DND-41 (cell line): ENCODE measurements around the gene TULP4.
"Not testable (repeated sequence)": the region's sequence is repeated elsewhere in the genome, so short reads cannot be mapped to it uniquely, and the experiment has no call there.

Experiments used
- ATAC-seq: fragments of 200-7000 bp; cut with Tn5 transposase; 3 replicates; pipeline ENCODE4 v1.9.1; 2021; ENCODE audit warnings: low read depth; ENCODE audit not compliant: insufficient read depth
- DNase-seq: peaks from one replicate; pipeline ENCODE4 v3.0.0-alpha.2; 2020
- H2AFZ ChIP-seq: 2 replicates; pipeline ENCODE4 v1.6.0; 2012; ENCODE audit warnings: low read depth, low read length
- H3K27ac ChIP-seq: 2 replicates; pipeline ENCODE4 v1.5.1; 2012; ENCODE audit warnings: low read length, inconsistent platforms
- H3K27me3 ChIP-seq: fragments of 200-600 bp; sonication (generic); 2 replicates; pipeline ENCODE4 v1.6.0; 2012; ENCODE audit warnings: low read length, mild to moderate bottlenecking, inconsistent platforms; ENCODE audit not compliant: insufficient read depth, poor library complexity
- H3K36me3 ChIP-seq: 2 replicates; pipeline ENCODE4 v1.5.1; 2012; ENCODE audit warnings: low read length, inconsistent platforms; ENCODE audit not compliant: insufficient read depth
- H3K4me1 ChIP-seq: 2 replicates; pipeline ENCODE4 v1.5.1; 2012; ENCODE audit warnings: mild to moderate bottlenecking, low read length; ENCODE audit not compliant: insufficient read depth
- H3K4me2 ChIP-seq: 2 replicates; pipeline ENCODE4 v1.6.0; 2012; ENCODE audit warnings: mild to moderate bottlenecking, moderate library complexity, low read length, inconsistent platforms; ENCODE audit not compliant: insufficient read depth
- H3K4me3 ChIP-seq, 2 experiments: fragments of 200-600 bp in 1 of 2; shearing (Covaris generic) in 1 of 2; 2 replicates each; pipeline ENCODE4 v1.5.1; 2012 to 2016; ENCODE audit warnings: inconsistent platforms in 2 of 2, low read length in 2 of 2, mild to moderate bottlenecking in 2 of 2, low read depth in 1 of 2, moderate library complexity in 1 of 2
- H3K79me2 ChIP-seq: 2 replicates; pipeline ENCODE4 v1.6.0; 2012; ENCODE audit warnings: low read length, inconsistent platforms; ENCODE audit not compliant: insufficient read depth
- H3K9ac ChIP-seq: 2 replicates; pipeline ENCODE4 v1.6.0; 2012; ENCODE audit warnings: low read depth, mild to moderate bottlenecking, inconsistent platforms, low read length, moderate library complexity
- H3K9me3 ChIP-seq: 2 replicates; pipeline ENCODE4 v1.5.1; 2012; ENCODE audit warnings: low read length, moderate library complexity, mild to moderate bottlenecking, inconsistent platforms; ENCODE audit not compliant: insufficient read depth, severe bottlenecking
- H4K20me1 ChIP-seq: 2 replicates; pipeline ENCODE4 v1.6.0; 2012; ENCODE audit warnings: low read length; ENCODE audit not compliant: insufficient read depth
- CTCF ChIP-seq: IDR thresholded peaks from 2 replicates; pipeline ENCODE4 v1.5.1; 2012; ENCODE audit warnings: borderline replicate concordance, low read length, moderate library complexity, mild to moderate bottlenecking; ENCODE audit not compliant: poor library complexity, severe bottlenecking; ENCODE audit errors: extremely low read depth
- EZH2 ChIP-seq: IDR thresholded peaks from 3 replicates; pipeline ENCODE4 v1.6.1; 2012; ENCODE audit warnings: borderline replicate concordance, low read depth, mild to moderate bottlenecking, moderate library complexity, low read length, inconsistent platforms; ENCODE audit not compliant: severe bottlenecking

The TULP4 gene

GRCh38 chr6:158290040-158290439 lies 22.2 kb upstream of the TULP4 start:
- H2AFZ ChIP-seq: no peak overlapping the region
- ATAC-seq (peak; percentile 75), DNase-seq (no peak)
- peaks cover 13% of the 10 kb centered on the region for H3K9me3 ChIP-seq
- H3K4me1 ChIP-seq: peaks cover 12% of the 10 kb centered on the region
- no peak overlapping the region for H3K4me3 ChIP-seq
- H3K27ac ChIP-seq: no peak overlapping the region
- peaks cover 31% of the 10 kb centered on the region for H3K79me2 ChIP-seq
- H3K27me3 ChIP-seq: no peaks in the 10 kb centered on the region
- no peak overlapping the region for H3K9ac ChIP-seq
- peaks cover 22% of the 10 kb centered on the region for H3K36me3 ChIP-seq
- TF ChIP-seq EZH2: no peak
- no peak for TF ChIP-seq CTCF
- H4K20me1 ChIP-seq: no peaks in the 10 kb centered on the region; the same call in 1 of the 2 replicates
- no peak overlapping the region for H3K4me2 ChIP-seq

GRCh38 chr6:158290659-158291058 lies 21.6 kb upstream of the TULP4 start:
- H3K9me3 ChIP-seq: peaks cover 18% of the 10 kb centered on the region
- H3K9ac ChIP-seq: no peak overlapping the region
- peaks cover 12% of the 10 kb centered on the region for H3K4me1 ChIP-seq
- no peak overlapping the region for H2AFZ ChIP-seq
- no peaks in the 10 kb centered on the region for H3K27me3 ChIP-seq
- TF ChIP-seq EZH2 (no peak), CTCF (no peak)
- ATAC-seq (peak; percentile 83), DNase-seq (peak; percentile 21)
- H3K27ac ChIP-seq: no peak overlapping the region
- H3K4me2 ChIP-seq: no peak overlapping the region
- H3K4me3 ChIP-seq: no peak overlapping the region
- peaks cover 29% of the 10 kb centered on the region for H3K79me2 ChIP-seq
- no peaks in the 10 kb centered on the region; the same call in 1 of the 2 replicates for H4K20me1 ChIP-seq
- H3K36me3 ChIP-seq: peaks cover 21% of the 10 kb centered on the region

GRCh38 chr6:158292016-158292415 lies 20.2 kb upstream of the TULP4 start:
- Histone ChIP-seq H4K20me1 (no peaks in the 10 kb centered on the region), H3K4me1 (peaks cover 12% of the 10 kb centered on the region), H3K9me3 (peaks cover 31% of the 10 kb centered on the region), H3K4me3 (no peak overlapping the region), H3K36me3 (peaks cover 26% of the 10 kb centered on the region), H3K27ac (no peak overlapping the region), H3K79me2 (peaks cover 29% of the 10 kb centered on the region), H3K4me2 (no peak overlapping the region), H3K27me3 (no peaks in the 10 kb centered on the region), H2AFZ (no peak overlapping the region), H3K9ac (no peak overlapping the region)
- DNase-seq (no peak), ATAC-seq (no peak)
- TF ChIP-seq CTCF: no peak
- no peak for TF ChIP-seq EZH2

- H2AFZ ChIP-seq: no peak overlapping the region
- no peak for ATAC-seq
- no peaks in the 10 kb centered on the region for H4K20me1 ChIP-seq
- no peak overlapping the region for H3K27ac ChIP-seq
- peaks cover 22% of the 10 kb centered on the region for H3K79me2 ChIP-seq
- peaks cover 38% of the 10 kb centered on the region for H3K9me3 ChIP-seq
- H3K4me3 ChIP-seq: no peak overlapping the region
- H3K36me3 ChIP-seq: peaks cover 35% of the 10 kb centered on the region
- peaks cover 12% of the 10 kb centered on the region for H3K4me1 ChIP-seq
- no peak overlapping the region for H3K4me2 ChIP-seq
- no peak overlapping the region for H3K9ac ChIP-seq
- DNase-seq: no peak
- TF ChIP-seq CTCF (no peak), EZH2 (no peak)
- H3K27me3 ChIP-seq: no peaks in the 10 kb centered on the region
Observed at GRCh38 chr6:158293122-158293521, 19.1 kb upstream of the TULP4 start.

GRCh38 chr6:158295976-158296853 lies 16.1 kb upstream of the TULP4 start:
- peaks cover 44% of the 10 kb centered on the region for H3K36me3 ChIP-seq
- ATAC-seq: not testable (repeated sequence)

More at GRCh38 chr6:158295976-158296853, 16.1 kb upstream of the TULP4 start:
- not testable (repeated sequence) for H2AFZ ChIP-seq, H4K20me1 ChIP-seq, H3K9ac ChIP-seq, DNase-seq, H3K4me2 ChIP-seq, H3K27ac ChIP-seq, H3K4me3 ChIP-seq, H3K4me1 ChIP-seq, H3K27me3 ChIP-seq
- peaks cover 16% of the 10 kb centered on the region for H3K79me2 ChIP-seq
- peaks cover 38% of the 10 kb centered on the region for H3K9me3 ChIP-seq
